Activated T-cell treated with anti-CD3 and anti-CD28 coated beads, Interleukin-2, amount 50 U/mL, for 72 hours (primary cell): ENCODE measurements around the gene SCRN2. TPM values are rescaled to one million over a fixed set of nuclear protein-coding genes. Genes with fewer than 3 reads are reported as not detected.

Source experiments
- ATAC-seq, 2 donors: fragments of 150-1000 bp; cut with Tn5 transposase; replicated peaks in 1 of 2; 2 replicates each; pipeline ENCODE4 v1.10.0; 2021; ENCODE audit warnings: moderate library complexity in 2 of 2, mild to moderate bottlenecking in 1 of 2
- DNase-seq, 2 donors: peaks; one replicate each; pipeline ENCODE4 v3.0.0; 2021 to 2022; ENCODE audit warnings: mixed read lengths in 1 of 2
- H3K27ac Mint-ChIP-seq: one replicate; pipeline ENCODE4 v1.8.0; 2022; ENCODE audit warnings: mild to moderate bottlenecking, moderate library complexity, mixed read lengths
- H3K27me3 Mint-ChIP-seq: one replicate; pipeline ENCODE4 v1.8.0; 2022; ENCODE audit warnings: low read depth, mixed read lengths
- H3K36me3 Mint-ChIP-seq, 2 donors: one replicate each; pipeline ENCODE4 v1.8.0; 2022; ENCODE audit warnings: mixed read lengths in 2 of 2, mild to moderate bottlenecking in 1 of 2; ENCODE audit not compliant: insufficient read depth in 2 of 2
- H3K4me1 Mint-ChIP-seq: one replicate; pipeline ENCODE4 v1.8.0; 2022; ENCODE audit warnings: low read depth, mixed read lengths
- H3K4me3 Mint-ChIP-seq, 2 donors: one replicate each; pipeline ENCODE4 v1.8.0; 2022; ENCODE audit warnings: mild to moderate bottlenecking in 2 of 2, mixed read lengths in 2 of 2, moderate library complexity in 2 of 2
- H3K9me3 Mint-ChIP-seq, 2 donors: one replicate each; pipeline ENCODE4 v1.8.0; 2022; ENCODE audit warnings: mixed read lengths in 2 of 2
- total RNA-seq, 2 donors: library from RNA; stranded (reverse); gene quantifications; one replicate each; pipeline ENCODE4 v1.2.3, GENCODE V29; 2022

Gene SCRN2
- total RNA-seq, 2 donors from 2014 or later, result 16.1 to 17.6 TPM

GRCh38 chr17:47792457-47792856 lies 48.6 kb downstream of the SCRN2 start:
- Mint-ChIP-seq H3K4me1 (peaks cover 18% of the 10 kb centered on the region), H3K36me3 (peaks cover 0 to 2% of the 10 kb centered on the region in 2 donors), H3K9me3 (no peaks in the 10 kb centered on the region), H3K4me3 (no peak overlapping the region), H3K27ac (no peak overlapping the region), H3K27me3 (peaks cover 77% of the 10 kb centered on the region)
- DNase-seq, result no peak
- no peak for ATAC-seq

GRCh38 chr17:47791025-47791424 lies 50.0 kb downstream of the SCRN2 start:
- peaks cover 18% of the 10 kb centered on the region for H3K4me1 Mint-ChIP-seq
- ATAC-seq (peak in 1 of 2 donors; percentile 43), DNase-seq (no peak)
- H3K27ac Mint-ChIP-seq, result no peak overlapping the region
- H3K9me3 Mint-ChIP-seq, result no peaks in the 10 kb centered on the region
- peaks cover 89% of the 10 kb centered on the region for H3K27me3 Mint-ChIP-seq
- H3K36me3 Mint-ChIP-seq, result peaks cover 0 to 2% of the 10 kb centered on the region in 2 donors
- H3K4me3 Mint-ChIP-seq, result peak overlapping the region in 1 of 2 donors; percentile 83

GRCh38 chr17:47789611-47790561 lies 51.2 kb downstream of the SCRN2 start:
- peaks cover 0 to 2% of the 10 kb centered on the region in 2 donors for H3K36me3 Mint-ChIP-seq
- peaks cover 87% of the 10 kb centered on the region for H3K27me3 Mint-ChIP-seq
- peak overlapping the region; percentile 83 to 85 for H3K4me3 Mint-ChIP-seq
- no peaks in the 10 kb centered on the region for H3K9me3 Mint-ChIP-seq
- no peak overlapping the region for H3K27ac Mint-ChIP-seq
- H3K4me1 Mint-ChIP-seq, result peaks cover 18% of the 10 kb centered on the region
- DNase-seq, result peak; percentile 75 to 80
- peak; percentile 98 to 99 for ATAC-seq

Other genes with a start within 250 kb of the SCRN2 start
- 100 to 1,000 TPM; 581 to 729 TPM for gene KPNB1, start 191.4 kb downstream of the SCRN2 start, total RNA-seq
- 10 to 100 TPM; 24.2 to 28.7 TPM for gene TBKBP1, start 147.1 kb downstream of the SCRN2 start, total RNA-seq
- gene TBX21, start 108.0 kb downstream of the SCRN2 start, total RNA-seq, result 10 to 100 TPM; 27.9 to 45.5 TPM
- gene OSBPL7, start 19.5 kb downstream of the SCRN2 start, total RNA-seq, result 10 to 100 TPM; 23.9 to 24.9 TPM
- 10 to 100 TPM; 81.7 to 83.5 TPM for gene MRPL10, start 9.7 kb downstream of the SCRN2 start, total RNA-seq
- under 1 TPM; 0.46 to 0.83 TPM for gene LRRC46, start 9.6 kb downstream of the SCRN2 start, total RNA-seq
- gene SP6, start 9.9 kb upstream of the SCRN2 start, total RNA-seq, result under 1 TPM; 0.12 to 0.28 TPM
- 10 to 100 TPM; 27.6 to 33.5 TPM for gene SP2, start 55.0 kb upstream of the SCRN2 start, total RNA-seq
- gene PNPO, start 100.3 kb upstream of the SCRN2 start, total RNA-seq, result 10 to 100 TPM; 18.4 to 30.1 TPM
- not detected for gene PRR15L, start 116.6 kb upstream of the SCRN2 start, total RNA-seq
- 100 to 1,000 TPM; 232 to 255 TPM for gene CDK5RAP3, start 129.8 kb upstream of the SCRN2 start, total RNA-seq
- 10 to 100 TPM; 11.7 to 14.2 TPM for gene COPZ2, start 196.5 kb upstream of the SCRN2 start, total RNA-seq
- gene NFE2L1, start 207.1 kb upstream of the SCRN2 start, total RNA-seq, result 100 to 1,000 TPM; 214 to 237 TPM